ENCODE measurements around the gene GSAP. TPM values are rescaled to one million over a fixed set of nuclear protein-coding genes. Genes with fewer than 3 reads are reported as not detected.
A peak's percentile ranks its signal among the peaks of the same experiment; 100 is the strongest.

The GSAP gene
- polyA plus RNA-seq, 3 donors: 19.1 to 105 (median 35.6) TPM

- H3K27ac ChIP-seq (ENCODE audit: low read depth in 1 of 2, low read length in 2 of 2): no peak overlapping the region
- intact Hi-C loops (cut with micrococcal nuclease): loop anchor here (5.0 kb wide), 1 partner anchor 37 kb away; no protein-coding TSS in a partner anchor
- peaks cover 67% of the 10 kb centered on the region for H3K4me1 Mint-ChIP-seq
- no peaks in the 10 kb centered on the region for H3K36me3 ChIP-seq (replicated peaks in 1 of 2; ENCODE audit: control insufficient read depth in 1 of 2, insufficient read depth in 2 of 2, low read length in 2 of 2)
- no peak overlapping the region for H2AFZ ChIP-seq (ENCODE audit: insufficient read depth, low read depth, low read length, poor library complexity, severe bottlenecking)
- H3K27me3 ChIP-seq (ENCODE audit: control insufficient read depth in 2 of 2, insufficient read depth in 2 of 2, low read length in 2 of 2): no peaks in the 10 kb centered on the region
- H3K79me2 ChIP-seq (ENCODE audit: insufficient read depth, low read length): no peaks in the 10 kb centered on the region
- no peak overlapping the region for H3K4me3 ChIP-seq (replicated peaks in 1 of 3; ENCODE audit: low read depth in 2 of 3, low read length in 3 of 3)
- no peak for TF ChIP-seq CTCF (IDR thresholded peaks at IDR 0.05)
- H4K20me1 ChIP-seq (ENCODE audit: insufficient read depth, low read length): no peaks in the 10 kb centered on the region
- H3K9ac ChIP-seq (ENCODE audit: insufficient read depth, low read length, poor library complexity, severe bottlenecking): no peak overlapping the region
- H3K27me3 Mint-ChIP-seq (ENCODE audit: low read depth in 3 of 3): no peaks in the 10 kb centered on the region
- H3K27ac Mint-ChIP-seq: peak overlapping the region in 5 of 7 donors; percentile 4 to 76 (median 40)
- no peaks in the 10 kb centered on the region for H3K9me3 Mint-ChIP-seq
- H3K4me2 ChIP-seq (replicated peaks; ENCODE audit: extremely low read depth, low read length, poor library complexity, severe bottlenecking): peak overlapping the region; percentile 26
- no peaks in the 10 kb centered on the region for H3K36me3 Mint-ChIP-seq
- H3K4me1 ChIP-seq (ENCODE audit: control insufficient read depth in 1 of 2, insufficient read depth in 2 of 2, low read length in 2 of 2): peaks cover 54 to 62% of the 10 kb centered on the region in 2 donors
- no peak overlapping the region for H3K4me3 Mint-ChIP-seq
- DNase-seq: no peak
- 100% methylated on average over 3 of the region's 10 CpGs for WGBS (ENCODE audit: insufficient coverage)
- H3K9me3 ChIP-seq (replicated peaks in 1 of 2; ENCODE audit: control insufficient read depth in 1 of 2, insufficient read depth in 1 of 2, low read length in 2 of 2): no peaks in the 10 kb centered on the region
Measured at GRCh38 chr7:77425101-77426051, 9.2 kb upstream of the GSAP start.

- TF ChIP-seq CTCF (IDR thresholded peaks at IDR 0.05): no peak
- Mint-ChIP-seq H3K4me3 (no peak overlapping the region), H3K4me1 (peaks cover 44% of the 10 kb centered on the region), H3K36me3 (no peaks in the 10 kb centered on the region), H3K9me3 (no peaks in the 10 kb centered on the region), H3K27me3 (ENCODE audit: low read depth in 3 of 3) (no peaks in the 10 kb centered on the region), H3K27ac (peak overlapping the region in 2 of 7 donors; percentile 5 to 54)
- Histone ChIP-seq H3K79me2 (ENCODE audit: insufficient read depth, low read length) (no peaks in the 10 kb centered on the region), H3K4me3 (replicated peaks in 1 of 3; ENCODE audit: low read depth in 2 of 3, low read length in 3 of 3) (no peak overlapping the region), H3K36me3 (replicated peaks in 1 of 2; ENCODE audit: control insufficient read depth in 1 of 2, insufficient read depth in 2 of 2, low read length in 2 of 2) (no peaks in the 10 kb centered on the region), H2AFZ (ENCODE audit: insufficient read depth, low read depth, low read length, poor library complexity, severe bottlenecking) (no peak overlapping the region), H3K9ac (ENCODE audit: insufficient read depth, low read length, poor library complexity, severe bottlenecking) (no peak overlapping the region), H3K27me3 (ENCODE audit: control insufficient read depth in 2 of 2, insufficient read depth in 2 of 2, low read length in 2 of 2) (no peaks in the 10 kb centered on the region), H3K27ac (ENCODE audit: low read depth in 1 of 2, low read length in 2 of 2) (no peak overlapping the region), H4K20me1 (ENCODE audit: insufficient read depth, low read length) (no peaks in the 10 kb centered on the region), H3K4me2 (replicated peaks; ENCODE audit: extremely low read depth, low read length, poor library complexity, severe bottlenecking) (no peak overlapping the region), H3K4me1 (ENCODE audit: control insufficient read depth in 1 of 2, insufficient read depth in 2 of 2, low read length in 2 of 2) (peaks cover 32 to 41% of the 10 kb centered on the region in 2 donors), H3K9me3 (replicated peaks in 1 of 2; ENCODE audit: control insufficient read depth in 1 of 2, insufficient read depth in 1 of 2, low read length in 2 of 2) (no peaks in the 10 kb centered on the region)
- DNase-seq: no peak
- intact Hi-C loops (cut with micrococcal nuclease): no loop called here
Measured at GRCh38 chr7:77422500-77422899, 6.4 kb upstream of the GSAP start.

Data from CD14-positive monocyte (primary cell).